Sigmoid colon (tissue), 4 donors: ENCODE measurements around the gene GABBR2.

Experiments used
- CTCF ChIP-seq, 4 experiments: fragments of 450-650 bp in 3 of 4; fragments of 200-600 bp in 1 of 4; IDR thresholded peaks; one replicate each; pipeline ENCODE4 v1.5.1; 2016 to 2019; ENCODE audit warnings: antibody characterized with exemption in 4 of 4, mild to moderate bottlenecking in 3 of 4, moderate library complexity in 2 of 4
- EP300 ChIP-seq, 4 donors: sonication (generic); formaldehyde crosslinking; IDR thresholded peaks; one replicate each; pipeline ENCODE4 v1.6.1; 2017; ENCODE audit warnings: antibody characterized with exemption in 4 of 4
- POLR2A ChIP-seq, 2 donors: fragments of 450-650 bp; IDR thresholded peaks; one replicate each; pipeline ENCODE4 v1.6.1; 2016; ENCODE audit warnings: antibody characterized with exemption in 2 of 2, mild to moderate bottlenecking in 2 of 2, moderate library complexity in 2 of 2

GRCh38 chr9:98326459-98327248, 382.1 kb downstream of the GABBR2 start:
- TF ChIP-seq CTCF (IDR thresholded peaks at IDR 0.05) (no peak), POLR2A (IDR thresholded peaks at IDR 0.05) (no peak), EP300 (IDR thresholded peaks at IDR 0.05) (no peak)
